CD4-positive, alpha-beta T cell treated with Interferon alpha-2 for 1 hour (primary cell): ENCODE results near the gene CARTPT.

ENCODE experiments used
- DNase-seq, 2 donors: peaks; one replicate each; pipeline ENCODE4 v3.0.0-alpha.2; 2020 to 2022

CARTPT gene

GRCh38 chr5:71738662-71739361, 19.7 kb downstream of the CARTPT start:
- DNase-seq = no peak

DNA sequence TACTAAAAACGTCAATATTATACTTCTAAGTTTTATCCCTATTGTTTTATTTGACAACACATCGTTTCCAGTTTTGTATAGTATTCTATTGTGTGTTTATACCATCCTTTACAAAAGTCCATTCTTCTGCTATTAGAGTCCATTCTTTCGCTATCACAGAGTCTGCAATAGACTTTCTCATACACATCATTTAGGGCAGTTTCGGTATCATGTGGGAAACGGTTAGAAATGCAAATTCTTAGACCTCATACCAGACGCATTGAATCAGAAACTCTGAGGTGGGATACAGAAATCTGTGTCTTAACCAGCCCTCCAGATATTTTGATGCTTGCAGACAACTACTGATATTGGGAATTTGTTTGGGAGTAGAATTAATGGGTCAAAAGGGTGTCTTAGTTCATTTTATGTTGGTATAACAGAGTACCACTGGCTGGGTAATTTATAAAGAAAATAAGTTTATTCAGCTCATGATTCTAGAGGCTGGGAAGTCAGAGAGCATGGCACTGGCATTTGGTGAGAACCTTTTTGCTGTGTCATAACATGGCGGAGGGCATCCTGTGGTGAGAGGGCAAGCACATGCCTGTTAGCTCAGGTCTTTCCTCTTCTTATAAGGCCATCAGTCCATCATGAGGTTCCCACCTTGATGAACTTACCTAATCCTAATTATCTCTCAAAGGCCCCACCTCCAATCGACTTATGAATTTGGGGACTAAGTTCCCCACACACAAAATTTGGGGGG, 21.1 kb downstream of the CARTPT start:
- DNase-seq = no peak

DNA sequence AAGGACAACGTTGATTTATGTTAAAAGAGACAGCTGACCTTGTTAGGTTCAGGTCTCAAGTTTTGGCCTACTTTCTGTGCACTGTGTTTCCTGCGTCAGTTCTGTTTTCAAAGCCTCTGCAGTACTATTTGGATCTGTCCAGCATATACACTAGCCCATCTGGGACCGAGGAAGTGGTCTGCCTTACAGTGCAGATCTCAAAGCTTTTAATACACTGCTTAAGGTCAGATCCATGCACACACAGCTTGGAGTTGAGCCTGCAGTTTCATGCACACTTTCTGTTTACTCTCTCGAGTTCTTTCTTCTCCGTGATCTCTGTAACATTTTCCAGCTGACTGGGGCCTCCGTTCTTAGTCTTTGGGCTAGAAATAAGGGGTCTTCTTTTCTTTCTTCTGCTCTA, 24.1 kb downstream of the CARTPT start:
- DNase-seq = no peak

DNA sequence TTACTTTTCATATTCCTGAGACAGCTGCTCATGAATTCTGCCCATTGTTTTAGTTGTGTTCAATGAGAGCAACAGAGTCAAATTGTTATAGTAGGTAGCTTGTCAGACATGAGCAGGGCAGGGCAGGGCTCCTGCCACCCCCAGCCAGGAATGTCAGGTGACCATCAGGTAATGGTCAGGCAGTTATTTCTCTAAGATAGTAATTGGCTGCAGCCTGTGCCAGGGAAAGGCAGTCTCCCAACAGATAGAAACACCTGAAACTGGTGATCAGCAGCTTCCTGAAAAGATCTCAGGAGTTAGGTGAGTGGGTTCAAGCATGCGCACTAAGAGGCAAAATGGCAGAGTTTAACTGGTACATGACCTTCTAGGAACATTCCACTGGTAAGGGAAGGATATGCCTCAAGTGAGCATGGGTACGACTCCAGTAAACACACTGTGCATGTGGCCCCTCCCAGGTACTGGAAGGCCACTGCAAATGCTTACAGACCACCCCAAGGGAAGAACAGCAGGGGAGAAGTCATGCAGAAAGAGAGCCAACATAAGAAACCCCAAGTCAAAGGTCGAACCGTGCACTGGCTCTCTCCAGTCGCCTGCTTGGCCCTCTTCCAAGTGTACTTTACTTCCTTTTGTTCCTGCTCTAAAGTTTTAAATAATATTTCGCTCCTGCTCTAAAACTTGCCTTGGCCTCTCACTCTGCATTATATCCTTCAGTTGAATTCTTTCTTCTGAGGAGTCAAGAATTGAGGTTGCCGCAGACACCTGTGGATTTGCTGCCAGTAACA, 25.1 kb downstream of the CARTPT start:
- DNase-seq = no peak

DNA sequence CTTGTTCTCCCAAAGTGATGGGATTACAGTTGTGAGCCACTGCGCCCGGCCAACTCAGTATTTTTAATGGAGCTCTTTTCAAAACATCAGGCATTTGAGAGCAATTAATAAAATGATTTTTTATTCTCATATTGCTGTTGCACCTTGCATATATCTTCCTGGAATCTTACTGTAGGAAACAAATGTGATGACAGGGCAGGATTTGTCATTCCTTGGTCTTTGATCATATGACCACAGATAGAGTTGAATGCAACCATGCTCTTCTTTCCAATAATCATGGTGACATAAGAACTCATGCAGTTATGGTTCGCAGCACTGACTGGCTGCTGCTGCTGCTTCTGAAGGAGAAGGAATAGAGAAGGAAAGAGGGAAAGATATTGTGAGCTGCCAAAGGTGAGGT, 28.1 kb downstream of the CARTPT start:
- DNase-seq = no peak

- DNase-seq = no peak
These were observed 29.3 kb downstream of the CARTPT start for GRCh38 chr5:71748360-71748759.

- DNase-seq = no peak
These were observed 32.3 kb downstream of the CARTPT start for GRCh38 chr5:71751422-71751821.

GRCh38 chr5:71752441-71753190, 33.5 kb downstream of the CARTPT start:
- DNase-seq = no peak

DNA sequence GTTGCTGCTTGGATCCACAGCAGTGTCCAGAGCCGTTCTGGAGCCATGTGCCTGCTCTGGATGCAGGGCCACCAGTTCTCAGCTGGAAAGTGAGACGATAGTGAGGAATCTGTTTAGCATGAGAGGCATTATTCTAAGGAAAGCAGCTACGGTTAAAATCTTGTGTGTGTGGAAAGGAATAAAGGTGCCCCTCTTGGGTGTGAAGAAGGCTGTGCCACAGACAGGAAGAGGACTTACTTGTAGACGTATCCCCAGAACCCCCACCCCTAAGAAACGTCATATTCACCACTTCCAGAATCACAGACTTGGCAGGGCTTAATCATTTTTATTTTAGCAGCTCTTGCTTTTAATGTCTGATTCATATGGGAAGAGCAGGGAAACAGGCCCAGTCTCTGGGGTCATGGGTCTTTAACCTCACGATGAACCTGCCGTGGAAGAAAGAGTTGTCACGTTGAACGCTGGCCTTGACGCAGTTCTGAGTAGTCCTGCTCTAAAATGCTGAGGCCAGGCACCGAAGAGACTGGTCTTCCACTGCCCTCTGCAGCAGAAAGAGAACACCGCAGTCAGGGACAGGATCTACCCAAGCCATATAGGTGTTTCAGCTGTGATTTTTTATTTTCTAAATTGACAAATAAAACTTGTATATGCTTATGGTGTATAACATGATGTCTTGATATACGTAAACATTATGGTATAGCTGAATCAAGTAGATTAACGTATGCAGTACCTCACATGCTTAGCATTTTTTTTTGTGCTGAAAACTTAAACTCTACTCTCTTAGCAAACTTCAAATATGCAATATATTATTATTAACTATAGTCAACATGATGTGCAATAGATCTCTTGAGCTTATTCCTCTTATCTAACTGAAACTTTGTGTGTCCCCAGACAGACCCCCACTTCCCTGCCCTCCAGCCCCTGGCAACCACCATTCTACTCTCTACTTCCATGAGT, 38.8 kb downstream of the CARTPT start:
- peak; percentile 7 to 53 for DNase-seq

GRCh38 chr5:71762826-71763225, 43.8 kb downstream of the CARTPT start:
- no peak for DNase-seq

GRCh38 chr5:71767661-71768060, 48.6 kb downstream of the CARTPT start:
- no peak for DNase-seq

DNA sequence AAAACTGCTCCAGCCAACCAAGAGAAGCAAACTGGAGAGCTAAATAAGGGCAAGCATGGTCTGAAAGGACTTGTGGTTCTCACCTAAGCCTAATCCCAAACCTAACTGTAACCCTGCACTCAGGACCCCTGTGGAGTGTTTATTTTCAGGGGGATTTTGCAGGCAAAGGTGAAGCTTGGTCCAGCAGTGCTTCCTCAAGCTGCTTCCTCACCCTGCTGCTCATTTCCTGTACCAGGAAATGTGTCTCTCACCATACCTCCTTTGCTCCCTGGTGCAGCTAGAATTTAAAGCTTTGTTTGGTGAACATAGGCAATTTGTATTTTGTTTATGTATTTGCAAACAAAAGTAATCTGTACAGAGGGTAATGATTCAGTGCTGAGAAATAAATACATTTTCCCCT, 50.2 kb downstream of the CARTPT start:
- no peak for DNase-seq

DNA sequence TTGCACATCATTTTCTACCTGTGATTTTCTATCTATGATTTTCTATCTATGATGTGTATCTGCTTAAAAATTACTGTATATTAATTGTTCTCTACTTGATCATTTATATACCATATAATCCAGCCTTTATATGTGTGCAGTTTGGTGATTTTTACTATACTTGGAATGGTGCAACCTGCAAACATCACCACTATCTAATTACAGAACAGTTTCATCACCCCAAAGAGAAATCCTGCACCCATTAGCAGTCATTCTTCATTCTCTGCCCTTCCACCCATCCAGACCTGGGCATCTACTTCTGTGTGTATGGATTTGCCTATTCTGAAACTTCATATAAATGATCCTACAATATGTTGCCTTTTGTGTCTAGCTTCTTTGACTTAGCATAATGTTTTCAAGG, 51.3 kb downstream of the CARTPT start:
- DNase-seq = no peak
